A673 (cell line): Measurements from ENCODE around the gene JPT1. TPM values are rescaled to one million over a fixed set of nuclear protein-coding genes. Genes with fewer than 3 reads are reported as not detected.

Source experiments
- BruUV-seq: library from RNA; stranded (reverse); fragments of 400-500 nt; replicated peaks from 2 replicates; lab custom pipeline; 2021; lab: Mats Ljungman, UMichigan
- CTCF ChIA-PET: fragments of 300-600 bp; sonication (Branson Sonifier 250); formaldehyde crosslinking; loops from one replicate; lab custom pipeline; 2022; ENCODE audit warnings: antibody characterized with exemption; lab: Charles Lee
- POLR2A ChIA-PET: fragments of 300-600 bp; sonication (Branson Sonifier 250); formaldehyde crosslinking; loops from one replicate; lab custom pipeline; 2022; ENCODE audit warnings: antibody characterized with exemption; ENCODE audit not compliant: low non-redundant PET; lab: Charles Lee
- DNase-seq: peaks from one replicate; pipeline ENCODE4 v3.0.0-alpha.2; 2015; ENCODE audit warnings: low spot score
- H3K27ac ChIP-seq: fragments of 200-600 bp; sonication (generic); 2 replicates; pipeline ENCODE4 v1.5.1; 2016; ENCODE audit warnings: mixed run types, low read depth, mild to moderate bottlenecking, mixed read lengths, antibody characterized with exemption, low read length; ENCODE audit not compliant: poor library complexity, severe bottlenecking
- H3K27me3 ChIP-seq: fragments of 200-600 bp; sonication (generic); replicated peaks from 2 replicates; pipeline ENCODE4 v1.6.1; 2017; ENCODE audit warnings: mixed run types, low read depth, mild to moderate bottlenecking, mixed read lengths, antibody characterized with exemption, low read length; ENCODE audit not compliant: insufficient read depth, poor library complexity
- H3K36me3 ChIP-seq: fragments of 200-600 bp; sonication (generic); 2 replicates; pipeline ENCODE4 v1.6.1; 2016; ENCODE audit warnings: mixed run types, mild to moderate bottlenecking, mixed read lengths, antibody characterized with exemption, low read length; ENCODE audit not compliant: insufficient read depth, poor library complexity, severe bottlenecking
- H3K4me1 ChIP-seq: fragments of 200-600 bp; sonication (generic); 2 replicates; pipeline ENCODE4 v1.6.1; 2017; ENCODE audit warnings: mixed run types, mild to moderate bottlenecking, mixed read lengths, antibody characterized with exemption, low read length; ENCODE audit not compliant: insufficient read depth, poor library complexity, severe bottlenecking
- H3K4me3 ChIP-seq: fragments of 200-600 bp; sonication (generic); 2 replicates; pipeline ENCODE4 v1.5.1; 2016; ENCODE audit warnings: low read depth, mixed run types, mild to moderate bottlenecking, mixed read lengths, low read length; ENCODE audit not compliant: poor library complexity, severe bottlenecking
- H3K9me3 ChIP-seq: fragments of 200-600 bp; sonication (generic); 2 replicates; pipeline ENCODE4 v1.6.1; 2016; ENCODE audit warnings: mixed run types, low read depth, mild to moderate bottlenecking, mixed read lengths, antibody characterized with exemption, low read length; ENCODE audit not compliant: poor library complexity, severe bottlenecking
- EZH2 ChIP-seq: fragments of 200-600 bp; sonication (generic); IDR thresholded peaks from 2 replicates; pipeline ENCODE4 v1.6.1; 2017; ENCODE audit warnings: borderline replicate concordance, low read depth, mild to moderate bottlenecking, mixed read lengths, antibody characterized with exemption, low read length; ENCODE audit not compliant: poor library complexity, severe bottlenecking
- intact Hi-C: fragments of 100-400 bp; cut with micrococcal nuclease; formaldehyde crosslinking; loops from one replicate; pipeline ENCODE4 v1.10.0; 2022; ENCODE audit not compliant: unreplicated experiment
- total RNA-seq: library from RNA; stranded (reverse); gene quantifications from 2 replicates; pipeline ENCODE4 v1.2.3, GENCODE V29; 2021
- TF ChIP-seq, protein P1 (sequence below): fragments of 300-800, 200-600 bp; sonication (generic); conservative IDR thresholded peaks from 2 replicates; pipeline ENCODE4 v1.5.1; 2017; ENCODE audit warnings: low read depth, mild to moderate bottlenecking, antibody characterized with exemption, low read length, moderate library complexity, mixed read lengths

Gene JPT1
- total RNA-seq, 1 experiment from 2014 or later: 526 TPM

DNA sequence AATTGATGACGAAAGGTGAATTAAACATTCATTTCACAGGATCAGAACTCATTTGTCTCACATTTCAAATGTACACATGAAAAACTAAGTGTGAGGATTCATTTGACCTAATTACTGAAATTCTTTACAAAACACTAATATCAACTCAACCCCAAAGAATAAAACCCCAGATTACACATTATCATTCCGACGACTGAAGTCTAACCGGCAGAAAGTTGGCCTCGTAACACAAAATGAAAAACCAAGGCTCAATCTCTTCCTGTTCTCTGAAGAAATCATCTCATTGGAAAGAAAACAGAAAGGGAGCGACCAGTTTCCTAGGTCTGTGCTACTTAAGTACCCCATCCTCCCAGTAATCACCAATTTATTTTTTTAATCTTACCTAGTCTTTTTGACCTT, 1.8 kb downstream of the JPT1 start:
- TF ChIP-seq, protein P1, sequence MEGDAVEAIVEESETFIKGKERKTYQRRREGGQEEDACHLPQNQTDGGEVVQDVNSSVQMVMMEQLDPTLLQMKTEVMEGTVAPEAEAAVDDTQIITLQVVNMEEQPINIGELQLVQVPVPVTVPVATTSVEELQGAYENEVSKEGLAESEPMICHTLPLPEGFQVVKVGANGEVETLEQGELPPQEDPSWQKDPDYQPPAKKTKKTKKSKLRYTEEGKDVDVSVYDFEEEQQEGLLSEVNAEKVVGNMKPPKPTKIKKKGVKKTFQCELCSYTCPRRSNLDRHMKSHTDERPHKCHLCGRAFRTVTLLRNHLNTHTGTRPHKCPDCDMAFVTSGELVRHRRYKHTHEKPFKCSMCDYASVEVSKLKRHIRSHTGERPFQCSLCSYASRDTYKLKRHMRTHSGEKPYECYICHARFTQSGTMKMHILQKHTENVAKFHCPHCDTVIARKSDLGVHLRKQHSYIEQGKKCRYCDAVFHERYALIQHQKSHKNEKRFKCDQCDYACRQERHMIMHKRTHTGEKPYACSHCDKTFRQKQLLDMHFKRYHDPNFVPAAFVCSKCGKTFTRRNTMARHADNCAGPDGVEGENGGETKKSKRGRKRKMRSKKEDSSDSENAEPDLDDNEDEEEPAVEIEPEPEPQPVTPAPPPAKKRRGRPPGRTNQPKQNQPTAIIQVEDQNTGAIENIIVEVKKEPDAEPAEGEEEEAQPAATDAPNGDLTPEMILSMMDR: no peak
- no peak for TF ChIP-seq EZH2
- Histone ChIP-seq H3K36me3 (peaks cover 16% of the 10 kb centered on the region), H3K4me1 (peaks cover 4% of the 10 kb centered on the region), H3K27ac (peak overlapping the region; percentile 92), H3K9me3 (no peaks in the 10 kb centered on the region), H3K4me3 (peak overlapping the region; percentile 100), H3K27me3 (no peaks in the 10 kb centered on the region)
- no peak for DNase-seq
- BruUV-seq: TSS peak; percentile 57
- ChIA-PET POLR2A (no interaction called here), CTCF (no interaction called here)
- intact Hi-C loops: no loop called here

DNA sequence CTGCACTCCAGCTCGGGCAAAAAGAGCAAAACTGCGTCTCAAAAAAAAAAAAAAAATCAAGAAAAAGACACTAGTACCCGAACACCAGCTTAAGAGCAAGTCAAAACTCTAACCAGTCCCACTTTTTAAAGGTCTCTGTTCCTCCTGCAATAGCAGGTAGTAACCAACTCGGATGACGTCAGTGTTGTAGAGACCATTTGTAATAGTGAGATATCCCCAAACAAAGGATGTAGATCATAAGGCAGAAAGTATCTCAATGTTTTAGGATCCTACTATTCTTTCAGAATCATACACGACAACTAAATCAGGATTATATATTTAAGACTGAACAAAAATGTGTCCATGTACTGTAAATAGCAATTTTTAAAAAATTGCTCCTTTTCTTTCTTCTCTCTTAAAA, 2.4 kb downstream of the JPT1 start:
- CTCF ChIA-PET: no interaction called here
- Histone ChIP-seq H3K27me3 (no peaks in the 10 kb centered on the region), H3K27ac (peak overlapping the region; percentile 92), H3K9me3 (no peaks in the 10 kb centered on the region), H3K4me1 (peaks cover 4% of the 10 kb centered on the region), H3K4me3 (peak overlapping the region; percentile 100), H3K36me3 (peaks cover 22% of the 10 kb centered on the region)
- DNase-seq: peak; percentile 51
- POLR2A ChIA-PET: no interaction called here
- intact Hi-C loops: no loop called here
- BruUV-seq: no TSS peak
- TF ChIP-seq, protein P1: no peak
- TF ChIP-seq EZH2: no peak

DNA sequence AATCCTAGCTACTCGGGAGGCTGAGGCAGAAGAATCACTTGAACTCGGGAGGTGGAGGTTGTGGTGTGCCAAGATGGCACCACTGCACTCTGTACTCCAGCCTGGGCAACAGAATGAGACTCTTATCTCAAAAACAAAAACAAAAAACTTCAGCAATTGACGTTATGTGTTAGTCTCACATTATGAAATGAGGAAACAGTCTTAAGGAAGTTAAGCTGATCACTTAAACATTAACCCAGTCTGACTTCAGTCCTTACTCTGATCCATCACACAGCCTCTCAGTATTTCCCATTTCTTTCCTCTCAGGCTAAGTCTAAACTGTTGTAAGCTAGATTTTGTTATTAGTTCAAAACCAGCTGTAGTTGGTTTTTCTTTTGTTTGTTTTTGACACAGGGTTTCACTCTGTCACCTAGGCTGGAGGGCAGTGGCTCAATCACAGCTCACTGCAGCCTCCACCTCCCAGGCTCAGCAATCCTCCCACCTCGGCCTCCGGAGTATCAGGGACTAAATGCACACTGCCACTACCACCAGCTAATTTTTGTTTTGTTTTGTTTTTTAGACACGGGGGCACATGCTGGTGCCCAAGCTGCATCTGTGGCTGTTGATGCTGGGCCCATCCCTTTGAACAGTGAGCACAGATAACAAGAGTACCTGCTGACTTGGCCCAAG, 6.3 kb downstream of the JPT1 start:
- Histone ChIP-seq H3K4me3 (no peak overlapping the region), H3K27ac (no peak overlapping the region), H3K36me3 (peaks cover 61% of the 10 kb centered on the region), H3K9me3 (no peaks in the 10 kb centered on the region), H3K27me3 (no peaks in the 10 kb centered on the region), H3K4me1 (no peaks in the 10 kb centered on the region)
- no peak for TF ChIP-seq EZH2
- TF ChIP-seq, protein P1: no peak
- ChIA-PET POLR2A (no interaction called here), CTCF (interaction anchor here (0.6 kb wide), 1 partner anchor 186 kb away, joined by 7 read pairs; no protein-coding TSS in a partner anchor)
- BruUV-seq: no TSS peak
- no peak for DNase-seq
- intact Hi-C loops: no loop called here
